GM18519 (cell line): ENCODE results near the gene HDAC10.

ENCODE experiments used
- ATAC-seq: cut with Tn5 transposase; IDR thresholded peaks from one replicate; pipeline ENCODE4 v1.9.1; 2021; ENCODE audit warnings: mild to moderate bottlenecking, moderate library complexity; ENCODE audit not compliant: unreplicated experiment, low FRiP score

HDAC10 gene

GRCh38 chr22:50257451-50258360 lies 6.6 kb upstream of the HDAC10 start:
- ATAC-seq: no peak

GRCh38 chr22:50257041-50257440 lies 6.0 kb upstream of the HDAC10 start:
- no peak for ATAC-seq

GRCh38 chr22:50256258-50256862 lies 5.3 kb upstream of the HDAC10 start:
- no peak for ATAC-seq

- ATAC-seq: no peak
Measured at GRCh38 chr22:50255607-50256006, 4.5 kb upstream of the HDAC10 start.

- no peak for ATAC-seq
Measured at GRCh38 chr22:50255099-50255498, 4.0 kb upstream of the HDAC10 start.

- no peak for ATAC-seq
Measured at GRCh38 chr22:50253941-50254340, 2.9 kb upstream of the HDAC10 start.

- ATAC-seq: no peak
Measured at GRCh38 chr22:50253046-50253915, 2.2 kb upstream of the HDAC10 start.

GRCh38 chr22:50252082-50253045 lies 1.3 kb upstream of the HDAC10 start:
- no peak for ATAC-seq

- no peak for ATAC-seq
Measured at GRCh38 chr22:50251477-50252081, 514 bp upstream of the HDAC10 start.

GRCh38 chr22:50250249-50250554 lies 863 bp downstream of the HDAC10 start:
- no peak for ATAC-seq

- ATAC-seq: no peak
Measured at GRCh38 chr22:50249341-50250248, 1.5 kb downstream of the HDAC10 start.

GRCh38 chr22:50248196-50249081 lies 2.6 kb downstream of the HDAC10 start:
- no peak for ATAC-seq

- ATAC-seq: no peak
Measured at GRCh38 chr22:50247748-50248147, 3.3 kb downstream of the HDAC10 start.

GRCh38 chr22:50246242-50247175 lies 4.6 kb downstream of the HDAC10 start:
- no peak for ATAC-seq

GRCh38 chr22:50245214-50246072 lies 5.6 kb downstream of the HDAC10 start:
- ATAC-seq: no peak
